SK-N-SH (cell line): ENCODE data around the gene CIBAR2. TPM values are rescaled to one million over a fixed set of nuclear protein-coding genes. Genes with fewer than 3 reads are reported as not detected.

Experiments
- CTCF ChIA-PET: fragments of 300-600, 350-600 bp; formaldehyde crosslinking; extraction: SDS; loops from one replicate; lab custom pipeline; 2021; lab: Yijun Ruan, JAX
- POLR2A ChIA-PET: fragments of 350-600 bp; sonication (Branson Sonifier 250); formaldehyde crosslinking; extraction: SDS; loops from one replicate; lab custom pipeline; 2020; ENCODE audit warnings: antibody characterized with exemption, inconsistent platforms; lab: Yijun Ruan, JAX
- DNase-seq: peaks from one replicate; pipeline ENCODE4 v3.0.0; 2012
- H2AFZ ChIP-seq: fragments of 200-600 bp; sonication (generic); 2 replicates; pipeline ENCODE4 v1.8.1; 2016; ENCODE audit warnings: antibody characterized with exemption, mild to moderate bottlenecking, low read depth
- H3F3A ChIP-seq: fragments of 200-600 bp; sonication (generic); replicated peaks from 2 replicates; pipeline ENCODE3; 2016; ENCODE audit warnings: antibody characterized with exemption, mild to moderate bottlenecking; ENCODE audit not compliant: insufficient read depth
- H3K27ac ChIP-seq, 2 experiments: fragments of 200-500 bp in 1 of 2; fragments of 200-600 bp in 1 of 2; sonication (Bioruptor generic) in 1 of 2; sonication (generic), shearing (Covaris generic) in 1 of 2; 2 replicates each; pipeline versions ENCODE4 v1.5.1 to v1.6.1; 2014 to 2016; ENCODE audit warnings: low read depth in 2 of 2, inconsistent platforms in 1 of 2, low read length in 1 of 2, mild to moderate bottlenecking in 1 of 2, mixed read lengths in 1 of 2
- H3K27me3 ChIP-seq: fragments of 200-600 bp; sonication (generic), shearing (Covaris generic); 2 replicates; pipeline ENCODE4 v1.6.1; 2016; ENCODE audit warnings: mixed run types; ENCODE audit not compliant: insufficient read depth
- H3K36me3 ChIP-seq, 2 experiments: fragments of 200-500 bp in 1 of 2; fragments of 200-600 bp in 1 of 2; sonication (Bioruptor generic) in 1 of 2; sonication (generic) in 1 of 2; replicated peaks in 1 of 2; 2 replicates each; pipeline versions ENCODE3 to v1.5.1; 2014 to 2016; ENCODE audit warnings: low read length in 1 of 2, mild to moderate bottlenecking in 1 of 2; ENCODE audit not compliant: insufficient read depth in 2 of 2, control insufficient read depth in 1 of 2
- H3K4me1 ChIP-seq, 2 experiments: fragments of 200-500 bp in 1 of 2; fragments of 200-600 bp in 1 of 2; sonication (Bioruptor generic) in 1 of 2; sonication (generic), shearing (Covaris generic) in 1 of 2; 2 replicates each; pipeline versions ENCODE4 v1.5.1 to v1.6.1; 2014 to 2016; ENCODE audit warnings: low read depth in 1 of 2, low read length in 1 of 2, mixed run types in 1 of 2; ENCODE audit not compliant: insufficient read depth in 2 of 2, control insufficient read depth in 1 of 2
- H3K4me2 ChIP-seq: fragments of 200-600 bp; sonication (generic), shearing (Covaris generic); 2 replicates; pipeline ENCODE4 v1.6.1; 2017; ENCODE audit warnings: mixed run types
- H3K4me3 ChIP-seq, 2 experiments: fragments of 200-500 bp in 1 of 2; fragments of 200-600 bp in 1 of 2; sonication (Bioruptor generic) in 1 of 2; sonication (generic), shearing (Covaris generic) in 1 of 2; 2 replicates each; pipeline versions ENCODE4 v1.5.1 to v1.8.1; 2014 to 2016; ENCODE audit warnings: low read depth in 2 of 2, inconsistent platforms in 1 of 2, low read length in 1 of 2, mild to moderate bottlenecking in 1 of 2, mixed read lengths in 1 of 2, moderate library complexity in 1 of 2
- H3K79me2 ChIP-seq: fragments of 200-600 bp; sonication (generic); 2 replicates; pipeline ENCODE4 v1.8.1; 2017; ENCODE audit warnings: mild to moderate bottlenecking; ENCODE audit not compliant: insufficient read depth
- H3K9ac ChIP-seq: fragments of 200-600 bp; sonication (generic); 2 replicates; pipeline ENCODE4 v1.6.1; 2017; ENCODE audit warnings: mixed run types
- H3K9me2 ChIP-seq: fragments of 200-600 bp; sonication (generic); 2 replicates; pipeline ENCODE4 v1.6.1; 2017; ENCODE audit warnings: mixed run types
- H3K9me3 ChIP-seq: fragments of 200-600 bp; sonication (generic); 2 replicates; pipeline ENCODE4 v1.6.1; 2017; ENCODE audit warnings: mixed run types, mild to moderate bottlenecking, moderate library complexity
- H4K20me1 ChIP-seq: fragments of 200-600 bp; sonication (generic); 2 replicates; pipeline ENCODE4 v1.6.1; 2017; ENCODE audit warnings: mild to moderate bottlenecking, mixed run types; ENCODE audit not compliant: insufficient read depth
- CHD2 ChIP-seq: fragments of 150-350 bp; IDR thresholded peaks from 2 replicates; pipeline ENCODE4 v1.6.1; 2018; ENCODE audit warnings: low read length; ENCODE audit not compliant: partially characterized antibody
- CTCF ChIP-seq: fragments of 200-600 bp; sonication (generic); IDR thresholded peaks from 2 replicates; pipeline ENCODE4 v1.6.1; 2017; ENCODE audit warnings: antibody characterized with exemption, mild to moderate bottlenecking, moderate library complexity
- ELF1 ChIP-seq: IDR thresholded peaks from 2 replicates; pipeline ENCODE4 v1.4.0; 2012
- EP300 ChIP-seq, 2 experiments: IDR thresholded peaks; 2 replicates each; pipeline versions ENCODE4 v1.4.0 to v1.6.1; 2012; ENCODE audit warnings: borderline replicate concordance in 1 of 2, low read depth in 1 of 2, low read length in 1 of 2
- FOXJ3 ChIP-seq: sonication (generic); formaldehyde crosslinking; IDR thresholded peaks from 2 replicates; pipeline ENCODE4 v1.5.1; 2020; ENCODE audit warnings: mild to moderate bottlenecking, missing genetic modification reagents
- GABPA ChIP-seq: IDR thresholded peaks from 2 replicates; pipeline ENCODE4 v1.4.0; 2012; ENCODE audit warnings: low read depth, mild to moderate bottlenecking
- JUND ChIP-seq: IDR thresholded peaks from 2 replicates; pipeline ENCODE4 v1.4.0; 2012
- MAX ChIP-seq: IDR thresholded peaks from 2 replicates; pipeline ENCODE4 v1.4.0; 2012; ENCODE audit warnings: low read depth
- MXI1 ChIP-seq: IDR thresholded peaks from 2 replicates; pipeline ENCODE4 v1.6.1; 2012; ENCODE audit warnings: mild to moderate bottlenecking, low read depth, low read length, improper control_type of control experiment
- RCOR1 ChIP-seq: fragments of 150-350 bp; IDR thresholded peaks from 2 replicates; pipeline ENCODE4 v1.6.1; 2017; ENCODE audit warnings: antibody characterized with exemption, low read length
- RFX5 ChIP-seq: IDR thresholded peaks from 2 replicates; pipeline ENCODE4 v1.6.1; 2012; ENCODE audit warnings: mild to moderate bottlenecking, improper control_type of control experiment, low read length
- RXRA ChIP-seq: IDR thresholded peaks from 2 replicates; pipeline ENCODE4 v1.4.0; 2012; ENCODE audit warnings: low read depth, mild to moderate bottlenecking, borderline replicate concordance
- SMC3 ChIP-seq: IDR thresholded peaks from 2 replicates; pipeline ENCODE4 v1.6.1; 2012; ENCODE audit warnings: low read depth, low read length, improper control_type of control experiment
- TAF1 ChIP-seq: IDR thresholded peaks from 2 replicates; pipeline ENCODE4 v1.6.1; 2012; ENCODE audit warnings: low read depth, mild to moderate bottlenecking, low read length, moderate library complexity, borderline replicate concordance
- TEAD4 ChIP-seq: IDR thresholded peaks from 2 replicates; pipeline ENCODE4 v1.4.0; 2012; ENCODE audit warnings: mild to moderate bottlenecking, borderline replicate concordance; ENCODE audit not compliant: insufficient read depth
- USF1 ChIP-seq: IDR thresholded peaks from 2 replicates; pipeline ENCODE4 v1.4.0; 2012; ENCODE audit warnings: low read depth, borderline replicate concordance
- YY1 ChIP-seq: IDR thresholded peaks from 2 replicates; pipeline ENCODE4 v1.4.0; 2012; ENCODE audit warnings: low read depth, mild to moderate bottlenecking
- WGBS: methylation state at CpG from one replicate; pipeline ENCODE4 v1.1.6; 2017; ENCODE audit warnings: low lambda C conversion rate; 5-methylcytosine and 5-hydroxymethylcytosine counted together
- polyA plus RNA-seq, 3 experiments: library from polyadenylated mRNA; depleted of rRNA; stranded (reverse); fragments of >200 nt; gene quantifications; 2 replicates each; pipeline ENCODE4 v1.2.3, GENCODE V29; 2012

Gene CIBAR2
- polyA plus RNA-seq, 1 of the 3 experiments (the other 2 are of a cell fraction) = 0.15 TPM

GRCh38 chr16:85066346-85066885, 45.9 kb downstream of the CIBAR2 start:
- Histone ChIP-seq H3K9ac (no peak overlapping the region), H3K4me2 (no peak overlapping the region), H3K9me2 (no peaks in the 10 kb centered on the region), H4K20me1 (no peaks in the 10 kb centered on the region), H3K4me1 (no peaks in the 10 kb centered on the region), H3F3A (no peaks in the 10 kb centered on the region), H2AFZ (no peak overlapping the region), H3K9me3 (no peaks in the 10 kb centered on the region), H3K36me3 (peaks cover 0 to 2% of the 10 kb centered on the region in 2 experiments), H3K27ac (no peak overlapping the region), H3K4me3 (no peak overlapping the region), H3K27me3 (no peaks in the 10 kb centered on the region), H3K79me2 (no peaks in the 10 kb centered on the region)
- ChIA-PET POLR2A (no interaction called here), CTCF (interaction anchor here (0.9 to 1.5 kb wide), 2 partner anchors 10 to 39 kb away, joined by 3 to 5 read pairs; partner anchors contain the start of gene KIAA0513)
- 97% methylated on average over 10 of the region's 12 CpGs for WGBS
- no peak for DNase-seq
- TF ChIP-seq TEAD4 = no peak
- TF ChIP-seq USF1 = no peak
- TF ChIP-seq EP300 (IDR thresholded peaks at IDR 0.05; ENCODE audit: borderline replicate concordance in 1 of 2, low read depth in 1 of 2, low read length in 1 of 2) = no peak
- TF ChIP-seq MAX = no peak
- TF ChIP-seq SMC3 = no peak
- no peak for TF ChIP-seq JUND
- no peak for TF ChIP-seq FOXJ3
- no peak for TF ChIP-seq YY1
- TF ChIP-seq RXRA = no peak
- TF ChIP-seq CHD2 = no peak
- TF ChIP-seq RCOR1 = no peak
- no peak for TF ChIP-seq TAF1
- TF ChIP-seq MXI1 = no peak
- no peak for TF ChIP-seq ELF1
- TF ChIP-seq GABPA = no peak
- TF ChIP-seq RFX5 = no peak
- no peak for TF ChIP-seq CTCF
